ENCODE results near the gene ETNPPL.

ETNPPL gene

GRCh38 chr4:108693819-108694218 lies 69.0 kb downstream of the ETNPPL start:
- no peak overlapping the region for H3K4me3 ChIP-seq (ENCODE audit: low read depth, low read length)
- H3K9me3 ChIP-seq (ENCODE audit: control insufficient read depth, insufficient read depth, low read length) = no peaks in the 10 kb centered on the region
- no peaks in the 10 kb centered on the region for H3K27me3 ChIP-seq (ENCODE audit: control insufficient read depth, insufficient read depth, low read length)
- no peaks in the 10 kb centered on the region for H3K36me3 ChIP-seq (ENCODE audit: control insufficient read depth, insufficient read depth, low read length)
- peaks cover 8% of the 10 kb centered on the region for H3K4me1 ChIP-seq (ENCODE audit: control insufficient read depth, insufficient read depth, low read length)
- H3K9ac ChIP-seq (ENCODE audit: low read depth, low read length) = no peak overlapping the region

- Histone ChIP-seq H3K27me3 (ENCODE audit: control insufficient read depth, insufficient read depth, low read length) (no peaks in the 10 kb centered on the region), H3K9ac (ENCODE audit: low read depth, low read length) (no peak overlapping the region), H3K9me3 (ENCODE audit: control insufficient read depth, insufficient read depth, low read length) (no peaks in the 10 kb centered on the region), H3K4me3 (ENCODE audit: low read depth, low read length) (no peak overlapping the region), H3K36me3 (ENCODE audit: control insufficient read depth, insufficient read depth, low read length) (no peaks in the 10 kb centered on the region), H3K4me1 (ENCODE audit: control insufficient read depth, insufficient read depth, low read length) (peaks cover 8% of the 10 kb centered on the region)
These were observed 69.6 kb downstream of the ETNPPL start for GRCh38 chr4:108693211-108693610.

Measured in iPS-15b (cell line).